HL-60 (cell line): ENCODE measurements around the gene APBA2.

ENCODE experiments used
- DNase-seq, 2 experiments: peaks; one replicate each; pipeline ENCODE4 v3.0.0-alpha.2; 2010 to 2020; ENCODE audit warnings: low read depth in 1 of 2, low spot score in 1 of 2
- H3K27ac ChIP-seq: fragments of 250-450 bp; sonication (Bioruptor Pico); replicated peaks from 2 replicates; pipeline ENCODE4 v1.5.1; 2020; ENCODE audit warnings: mild to moderate bottlenecking, moderate library complexity
- H3K27me3 ChIP-seq: fragments of 250-450 bp; sonication (Bioruptor Pico); 2 replicates; pipeline ENCODE4 v1.5.1; 2021; ENCODE audit warnings: mild to moderate bottlenecking, moderate library complexity; ENCODE audit not compliant: insufficient read depth, poor library complexity, severe bottlenecking
- H3K4me3 ChIP-seq: replicated peaks from 2 replicates; pipeline ENCODE4 v1.5.1; 2011; ENCODE audit warnings: mild to moderate bottlenecking, control low read depth, low read length; ENCODE audit not compliant: insufficient read depth
- CTCF ChIP-seq: IDR thresholded peaks from one replicate; pipeline ENCODE4 v1.5.1; 2011; ENCODE audit warnings: low read length, control low read depth, inconsistent platforms; ENCODE audit not compliant: insufficient read depth
- GABPA ChIP-seq: IDR thresholded peaks from 2 replicates; pipeline ENCODE4 v1.6.1; 2012; ENCODE audit warnings: low read depth
- POLR2AphosphoS5 ChIP-seq: IDR thresholded peaks from 2 replicates; pipeline ENCODE4 v1.6.1; 2012; ENCODE audit warnings: low read depth
- REST ChIP-seq: IDR thresholded peaks from 2 replicates; pipeline ENCODE4 v1.6.1; 2012; ENCODE audit warnings: low read depth; ENCODE audit not compliant: insufficient replicate concordance
- SPI1 ChIP-seq: IDR thresholded peaks from 2 replicates; pipeline ENCODE4 v1.6.1; 2012; ENCODE audit warnings: low read depth, mild to moderate bottlenecking, borderline replicate concordance

APBA2 gene

GRCh38 chr15:28876131-28876844, 9.5 kb upstream of the APBA2 start:
- H3K27me3 ChIP-seq = no peaks in the 10 kb centered on the region
- H3K27ac ChIP-seq = no peak overlapping the region
- no peak for DNase-seq
- H3K4me3 ChIP-seq = no peak overlapping the region
- TF ChIP-seq CTCF = no peak
- no peak for TF ChIP-seq REST
- TF ChIP-seq SPI1 = no peak
- no peak for TF ChIP-seq GABPA
- no peak for TF ChIP-seq POLR2AphosphoS5

GRCh38 chr15:28876845-28877185, 9.0 kb upstream of the APBA2 start:
- H3K27me3 ChIP-seq = no peaks in the 10 kb centered on the region
- DNase-seq = no peak
- H3K4me3 ChIP-seq = no peak overlapping the region
- TF ChIP-seq CTCF (no peak), GABPA (no peak)
- no peak overlapping the region for H3K27ac ChIP-seq

- Histone ChIP-seq H3K27me3 (no peaks in the 10 kb centered on the region), H3K27ac (no peak overlapping the region), H3K4me3 (no peak overlapping the region)
- TF ChIP-seq POLR2AphosphoS5 (no peak), SPI1 (no peak), CTCF (no peak), GABPA (no peak), REST (no peak)
- no peak for DNase-seq
Observed at GRCh38 chr15:28878209-28878608, 7.6 kb upstream of the APBA2 start.

GRCh38 chr15:28879551-28879950, 6.2 kb upstream of the APBA2 start:
- H3K27ac ChIP-seq = no peak overlapping the region
- DNase-seq = no peak

More at GRCh38 chr15:28879551-28879950, 6.2 kb upstream of the APBA2 start:
- no peak for TF ChIP-seq CTCF
- no peak for TF ChIP-seq GABPA
- no peak for TF ChIP-seq SPI1
- no peak for TF ChIP-seq POLR2AphosphoS5
- no peak for TF ChIP-seq REST
- H3K27me3 ChIP-seq = no peaks in the 10 kb centered on the region
- no peak overlapping the region for H3K4me3 ChIP-seq
